GM20431 (cell line): ENCODE results near the gene ELFN1.
"Not testable (repeated sequence)": the region's sequence is repeated elsewhere in the genome, so short reads cannot be mapped to it uniquely, and the experiment has no call there.

Source experiments
- in situ Hi-C: fragments of 300-500 bp; cut with MseI, MboI; formaldehyde crosslinking; loops from one replicate; pipeline ENCODE4 v1.15.0; 2020; ENCODE audit warnings: low sequenced_read_pairs; ENCODE audit not compliant: unreplicated experiment

Gene ELFN1

DNA sequence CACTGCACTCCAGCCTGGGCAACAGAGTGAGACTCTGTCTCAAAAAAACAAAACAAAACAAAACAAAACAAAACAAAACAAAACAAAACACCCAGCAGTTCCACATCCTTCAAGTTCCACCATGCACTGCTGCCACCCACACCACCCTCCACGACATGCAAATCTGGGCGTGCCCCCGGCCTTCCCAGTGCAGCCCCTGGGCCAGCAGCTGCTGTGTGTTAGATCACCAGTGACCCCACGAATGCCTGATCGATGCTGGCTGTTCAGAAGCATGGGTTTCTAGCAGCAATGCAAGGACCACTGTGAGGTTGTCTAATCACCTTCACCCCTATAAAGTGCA lies 36.3 kb downstream of the ELFN1 start:
- in situ Hi-C loops = no loop called here

GRCh38 chr7:1706721-1707613 lies 36.9 kb downstream of the ELFN1 start:
- in situ Hi-C loops = no loop called here

GRCh38 chr7:1707756-1708595 lies 37.9 kb downstream of the ELFN1 start:
- in situ Hi-C loops = no loop called here

DNA sequence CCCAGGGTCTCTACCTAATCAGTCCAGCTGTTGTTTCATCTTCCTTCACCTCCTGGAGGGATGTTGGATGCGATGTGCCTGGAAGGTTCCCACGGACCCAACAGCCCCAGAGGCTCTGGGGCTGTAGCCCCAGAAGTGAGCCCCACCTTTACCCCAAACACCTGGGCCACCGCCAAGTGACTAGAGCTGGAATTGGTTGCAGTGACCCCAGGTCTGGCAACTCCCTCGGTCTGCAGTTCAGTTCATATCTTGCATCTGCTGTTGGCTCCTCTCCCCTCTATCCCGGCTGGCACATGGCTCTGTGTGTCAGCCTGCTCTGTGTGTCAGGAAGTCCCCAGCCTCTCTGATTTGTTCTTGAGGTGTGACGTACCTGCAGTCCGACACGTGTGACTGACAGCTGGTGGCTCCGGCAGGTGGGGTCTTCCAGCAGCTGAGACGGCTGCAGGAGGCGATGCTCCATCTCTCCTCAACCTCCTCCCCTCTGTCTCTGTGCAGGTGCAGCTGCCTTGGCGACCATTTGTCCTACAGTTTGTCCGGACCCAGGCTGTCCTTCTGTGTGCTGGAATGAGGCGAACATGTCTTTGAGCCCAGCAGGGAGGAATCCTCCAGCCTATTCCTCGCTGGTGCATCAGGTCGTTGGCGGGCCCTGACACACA lies 38.6 kb downstream of the ELFN1 start:
- in situ Hi-C loops = no loop called here

GRCh38 chr7:1709281-1709680 lies 39.2 kb downstream of the ELFN1 start:
- in situ Hi-C loops = no loop called here

DNA sequence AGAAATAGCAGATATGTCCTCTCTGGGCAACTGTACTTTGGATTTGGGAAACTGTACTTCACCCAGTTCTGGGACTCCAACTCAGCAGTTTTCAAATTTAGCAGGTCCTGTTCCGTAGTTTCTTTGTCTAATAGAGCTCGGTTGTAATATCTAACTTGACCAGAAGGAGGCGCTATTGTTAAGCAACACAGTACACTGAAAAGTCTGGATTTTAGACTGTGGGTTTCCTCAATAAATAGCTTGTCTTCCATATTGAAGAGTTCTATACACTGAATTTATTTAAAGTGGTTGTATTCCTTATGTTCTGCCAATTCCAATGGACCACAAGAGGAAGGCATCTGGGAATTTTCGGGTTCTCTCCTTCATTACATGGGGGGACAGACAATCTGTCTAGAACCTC lies 39.8 kb downstream of the ELFN1 start:
- in situ Hi-C loops = no loop called here

DNA sequence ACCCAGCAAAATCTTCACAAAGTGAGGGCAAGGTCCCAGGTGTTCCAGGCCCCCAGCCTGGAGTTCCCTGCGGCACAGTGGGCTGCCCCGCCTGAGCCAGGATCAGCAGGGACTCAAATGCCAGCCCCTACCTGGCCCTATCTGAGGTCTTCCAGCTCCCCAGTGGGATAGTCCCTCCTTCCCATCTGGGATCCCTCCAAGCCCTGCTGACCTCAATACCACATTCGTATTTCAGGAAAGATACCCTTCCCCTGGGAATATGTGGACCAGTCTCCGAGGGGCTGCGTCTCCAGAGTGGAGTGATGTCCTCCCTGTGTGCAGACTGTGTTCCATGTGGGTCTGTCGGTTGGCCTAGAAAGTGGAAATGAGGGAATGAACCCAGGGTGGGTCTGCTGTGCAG lies 40.9 kb downstream of the ELFN1 start:
- in situ Hi-C loops = no loop called here

GRCh38 chr7:1712907-1713501 lies 42.9 kb downstream of the ELFN1 start:
- in situ Hi-C loops = no loop called here

DNA sequence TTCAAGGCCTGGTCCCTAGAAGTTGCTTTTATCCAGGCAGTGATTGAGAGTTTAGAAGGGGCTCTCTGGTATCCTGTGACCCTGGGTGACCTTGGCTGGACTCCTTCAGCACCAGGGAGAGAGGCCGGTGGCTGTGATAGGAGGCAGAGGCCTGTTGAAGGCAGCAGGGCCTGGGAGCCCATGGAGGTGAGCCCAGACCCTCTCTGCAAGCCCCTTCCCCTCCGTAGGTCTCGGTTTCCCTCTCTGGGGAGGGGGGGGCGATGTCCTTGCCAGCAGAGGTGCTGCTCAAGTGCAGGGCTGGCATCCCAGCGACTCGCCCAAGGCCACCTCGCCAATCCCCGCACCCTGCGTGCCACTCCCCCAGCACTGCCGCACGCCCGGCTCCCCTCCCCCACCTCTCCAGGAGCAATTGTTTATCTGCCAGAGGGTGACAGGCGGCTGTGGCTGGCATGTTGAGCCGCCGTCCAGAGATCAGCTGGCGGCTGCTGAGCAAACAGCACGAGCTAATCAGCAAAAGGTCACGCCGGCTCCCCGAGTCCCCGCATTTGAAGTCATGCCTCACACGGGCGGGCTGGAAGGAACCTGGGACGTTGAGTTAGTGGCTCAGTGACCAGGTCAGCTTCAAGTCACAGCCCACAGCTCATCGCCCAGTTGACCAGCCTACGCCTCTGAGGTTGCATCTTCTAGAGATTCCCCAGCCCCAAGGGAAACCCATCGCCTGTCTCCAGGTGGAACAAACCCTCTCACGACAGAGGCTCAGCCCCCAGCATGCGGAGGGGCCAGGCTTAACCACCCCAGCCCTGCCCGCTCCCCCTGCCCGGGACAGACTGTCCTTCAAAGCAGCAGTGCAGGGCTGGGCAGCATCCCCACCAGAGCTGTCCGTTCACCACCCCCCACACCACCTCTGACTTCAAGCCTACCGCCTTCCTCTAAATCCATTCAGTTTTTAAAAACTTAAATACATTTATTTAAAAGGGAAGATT lies 43.7 kb downstream of the ELFN1 start:
- in situ Hi-C loops = no loop called here

GRCh38 chr7:1714583-1715330 lies 44.7 kb downstream of the ELFN1 start:
- in situ Hi-C loops = no loop called here

- in situ Hi-C loops = no loop called here
Observed at GRCh38 chr7:1715331-1715625, 45.2 kb downstream of the ELFN1 start.

DNA sequence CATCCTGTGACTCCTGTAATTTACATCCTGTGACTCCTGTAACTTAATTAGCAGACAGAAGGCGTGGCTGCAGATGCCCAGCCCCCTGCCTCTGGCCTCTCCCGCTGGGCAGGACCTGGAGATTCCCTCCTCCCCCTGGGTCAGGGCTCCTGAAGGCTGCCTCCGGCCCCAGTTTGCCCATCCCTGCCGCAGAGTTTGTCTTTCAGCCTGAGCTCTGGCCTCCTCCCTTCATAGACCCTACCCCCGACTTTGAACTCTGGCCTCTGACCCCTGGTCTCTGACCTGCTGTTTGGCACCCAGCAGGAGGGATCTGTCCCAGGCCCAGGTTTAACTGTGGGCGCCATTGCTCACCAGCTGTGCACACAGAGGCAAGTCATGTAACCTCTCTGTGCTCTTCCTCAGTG lies 45.6 kb downstream of the ELFN1 start:
- in situ Hi-C loops = no loop called here

DNA sequence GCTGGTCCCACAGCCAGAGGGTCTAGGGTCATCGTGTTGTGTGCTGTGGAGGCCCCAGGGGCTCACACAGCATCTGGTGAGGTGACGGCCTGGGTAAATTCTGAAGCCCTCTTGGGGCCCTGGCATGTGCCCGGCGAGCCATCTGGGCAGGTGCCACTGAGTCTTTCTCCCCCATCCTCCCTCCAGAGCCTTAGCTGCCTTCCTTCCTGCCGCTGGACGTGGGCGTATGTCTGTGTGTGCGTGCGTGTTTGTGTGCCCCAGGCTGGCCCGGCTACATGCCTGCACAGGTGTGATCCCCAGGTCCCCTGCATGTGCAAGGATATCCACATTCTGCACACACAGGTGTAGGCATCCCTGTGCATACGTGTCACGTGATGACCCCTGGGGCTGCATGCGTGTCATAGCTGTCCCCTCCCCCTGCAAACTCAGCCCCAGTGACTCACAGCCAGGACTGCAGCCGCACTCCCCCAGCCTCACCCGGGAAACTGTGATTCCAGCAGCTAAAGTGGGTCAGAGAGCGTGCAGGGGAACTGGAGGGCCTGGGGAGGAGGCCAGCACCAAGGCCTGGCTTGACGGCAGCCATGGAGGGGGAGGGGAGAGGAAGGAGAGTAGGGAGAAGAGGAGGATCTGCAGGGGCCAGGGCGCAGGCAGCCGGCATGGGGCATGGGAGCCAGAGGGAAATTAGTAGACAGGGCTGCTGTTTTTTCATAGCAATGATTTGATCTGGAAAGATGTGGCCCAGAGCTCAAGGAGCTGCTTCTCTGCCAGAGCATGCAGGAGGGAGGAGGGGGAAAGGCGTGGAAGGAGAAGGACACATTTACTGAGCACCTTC lies 46.4 kb downstream of the ELFN1 start:
- in situ Hi-C loops = no loop called here

DNA sequence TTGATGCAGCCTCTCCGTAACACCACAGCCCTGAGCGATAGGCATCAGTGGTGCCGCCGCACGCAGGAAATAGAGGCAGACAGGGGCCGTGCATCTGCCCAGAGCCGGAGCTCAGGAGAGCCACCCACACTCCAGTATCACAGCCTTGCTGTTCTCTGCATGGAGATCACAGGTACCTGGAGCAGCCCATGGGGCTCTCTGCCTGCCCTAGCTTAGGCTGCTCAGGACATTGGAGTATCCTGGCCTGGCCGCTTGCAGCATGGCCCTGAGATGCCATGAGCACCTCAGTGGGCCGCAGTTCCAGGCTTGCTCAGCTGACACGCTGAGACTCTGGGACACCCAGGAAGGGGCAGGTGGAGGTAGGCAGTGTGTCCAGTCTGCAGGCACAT lies 47.0 kb downstream of the ELFN1 start:
- in situ Hi-C loops = no loop called here

DNA sequence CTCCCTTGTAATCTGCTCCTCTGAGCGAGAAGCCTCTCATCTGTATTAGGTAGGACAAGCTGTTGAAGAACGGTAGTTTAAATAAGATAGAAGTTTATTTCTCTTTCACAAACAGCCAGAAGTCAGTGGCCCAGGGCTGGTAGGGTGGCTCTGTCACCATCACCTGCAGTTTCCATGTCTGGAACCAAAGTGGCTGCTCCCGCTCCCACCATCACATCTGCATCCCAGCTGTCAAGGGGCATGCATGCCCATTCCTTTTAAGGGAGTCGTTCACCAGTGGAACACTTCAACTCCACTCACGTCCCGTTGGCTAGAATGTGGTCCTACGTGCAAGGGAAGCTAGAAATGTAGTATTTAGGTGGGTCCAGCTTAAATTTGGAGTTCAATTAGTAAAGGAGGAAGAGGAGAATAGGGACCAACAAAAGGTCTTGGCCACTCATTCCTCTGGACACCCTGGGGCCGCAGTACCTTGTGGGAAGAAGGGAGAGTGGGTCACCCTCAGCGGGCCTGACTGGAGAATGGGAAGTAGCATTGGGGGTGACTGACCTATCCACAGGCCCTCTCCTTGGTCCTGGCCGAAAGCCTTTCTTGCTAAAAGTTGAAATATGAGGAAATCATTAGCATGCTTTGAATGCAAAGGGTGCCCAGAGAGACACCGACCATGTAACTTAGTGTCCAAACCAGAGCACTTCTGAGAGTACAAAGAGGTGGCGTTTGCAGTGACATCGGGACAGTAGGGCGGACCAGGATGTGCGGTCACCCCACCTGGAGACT lies 48.0 kb downstream of the ELFN1 start:
- in situ Hi-C loops = no loop called here

GRCh38 chr7:1718850-1719249 lies 48.8 kb downstream of the ELFN1 start:
- in situ Hi-C loops = not testable (repeated sequence)

DNA sequence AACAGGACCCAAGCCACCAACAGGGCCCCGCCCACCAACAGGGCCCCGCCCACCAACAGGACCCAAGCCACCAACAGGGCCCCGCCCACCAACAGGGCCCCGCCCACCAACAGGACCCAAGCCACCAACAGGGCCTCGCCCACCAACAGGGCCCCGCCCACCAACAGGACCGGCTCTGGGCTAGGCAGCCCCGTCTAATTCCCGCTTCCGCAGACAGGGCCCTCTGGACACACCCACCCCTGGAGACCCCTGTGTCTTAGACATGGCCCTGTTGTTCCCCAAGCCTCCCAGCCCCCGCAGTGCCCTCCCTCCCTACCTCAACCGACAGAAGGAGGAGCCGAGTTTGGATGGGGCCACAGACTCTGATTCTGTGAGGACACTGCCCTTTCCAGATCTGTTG lies 49.2 kb downstream of the ELFN1 start:
- in situ Hi-C loops = not testable (repeated sequence)
